T-cell (primary cell): ENCODE results near the gene FAM240A. TPM values are rescaled to one million over a fixed set of nuclear protein-coding genes. Genes with fewer than 3 reads are reported as not detected.

Source experiments
- ATAC-seq, 4 experiments: fragments of 200-7000 bp in 3 of 4; fragments of 150-1000 bp in 1 of 4; cut with Tn5 transposase; replicated peaks in 1 of 4; 1 replicate in 3 of 4; 2 replicates in 1 of 4; pipeline ENCODE4 v1.10.0; 2021; ENCODE audit warnings: moderate library complexity in 3 of 4, mild to moderate bottlenecking in 2 of 4, moderate number of reproducible peaks in 1 of 4
- CTCF ChIA-PET, 2 donors: fragments of 300-600 bp; sonication (Branson Sonifier 250); formaldehyde crosslinking; loops; one replicate each; lab custom pipeline; 2022; ENCODE audit warnings: antibody characterized with exemption in 2 of 2; lab: Charles Lee
- POLR2A ChIA-PET, 2 donors: fragments of 300-600 bp; sonication (Branson Sonifier 250); formaldehyde crosslinking; loops; one replicate each; lab custom pipeline; 2022; ENCODE audit warnings: antibody characterized with exemption in 2 of 2; lab: Charles Lee
- DNase-seq, 35 experiments: peaks; one replicate each; pipeline versions ENCODE4 v3.0.0 to v3.0.0-alpha.2; 2013 to 2023
- H3K27ac ChIP-seq: one replicate; pipeline ENCODE4 v1.5.1; 2013; ENCODE audit warnings: low read length
- H3K27me3 ChIP-seq, 2 experiments: replicated peaks in 1 of 2; 1 replicate in 1 of 2; 2 replicates in 1 of 2; pipeline versions ENCODE4 v1.6.1 to v1.7.0; 2013; ENCODE audit warnings: low read length in 1 of 2, mixed read lengths in 1 of 2; ENCODE audit not compliant: control insufficient read depth in 2 of 2, insufficient read depth in 2 of 2; ENCODE audit errors: extremely low read depth in 1 of 2
- H3K36me3 ChIP-seq, 2 donors: 1 replicate in 1 of 2; 2 replicates in 1 of 2; pipeline versions ENCODE4 v1.6.1 to v1.7.0; 2013; ENCODE audit warnings: low read length in 1 of 2; ENCODE audit not compliant: control insufficient read depth in 2 of 2, insufficient read depth in 1 of 2; ENCODE audit errors: extremely low read depth in 1 of 2
- H3K4me1 ChIP-seq, 2 experiments: 1 replicate in 1 of 2; 2 replicates in 1 of 2; pipeline versions ENCODE4 v1.6.1 to v1.7.0; 2013; ENCODE audit warnings: low read length in 2 of 2, mixed read lengths in 1 of 2; ENCODE audit not compliant: insufficient read depth in 2 of 2, control insufficient read depth in 1 of 2; ENCODE audit errors: extremely low read depth in 1 of 2
- H3K4me3 ChIP-seq, 2 donors: 1 replicate in 1 of 2; 2 replicates in 1 of 2; pipeline versions ENCODE4 v1.5.1 to v1.7.0; 2013; ENCODE audit warnings: mild to moderate bottlenecking in 2 of 2, low read length in 1 of 2, moderate library complexity in 1 of 2; ENCODE audit not compliant: control insufficient read depth in 1 of 2; ENCODE audit errors: extremely low read depth in 1 of 2
- H3K9me3 ChIP-seq: 2 replicates; pipeline ENCODE4 v1.7.0; 2013
- H3K27ac Mint-ChIP-seq, 2 donors: one replicate each; pipeline ENCODE4 v1.8.0; 2020 to 2021; ENCODE audit warnings: mild to moderate bottlenecking in 2 of 2, mixed read lengths in 2 of 2
- H3K27me3 Mint-ChIP-seq, 2 donors: one replicate each; pipeline ENCODE4 v1.8.0; 2021 to 2022; ENCODE audit warnings: mixed read lengths in 2 of 2
- H3K36me3 Mint-ChIP-seq: one replicate; pipeline ENCODE4 v1.8.0; 2021; ENCODE audit warnings: mixed read lengths
- H3K4me1 Mint-ChIP-seq, 3 donors: one replicate each; pipeline ENCODE4 v1.8.0; 2020 to 2022; ENCODE audit warnings: mixed read lengths in 3 of 3, mild to moderate bottlenecking in 1 of 3
- H3K4me3 Mint-ChIP-seq, 3 donors: one replicate each; pipeline ENCODE4 v1.8.0; 2020 to 2022; ENCODE audit warnings: mild to moderate bottlenecking in 3 of 3, mixed read lengths in 3 of 3, moderate library complexity in 3 of 3
- H3K9me3 Mint-ChIP-seq, 3 donors: one replicate each; pipeline ENCODE4 v1.8.0; 2020 to 2022; ENCODE audit warnings: mixed read lengths in 3 of 3
- WGBS: methylation state at CpG from one replicate; pipeline ENCODE4 v1.1.5; 2013; ENCODE audit warnings: missing lambda C conversion rate; ENCODE audit not compliant: insufficient coverage; 5-methylcytosine and 5-hydroxymethylcytosine counted together
- total RNA-seq, 35 experiments: library from RNA in 6 of 35; stranded (reverse) in 6 of 35; fragments of 120-200 nt in 1 of 35; gene quantifications; one replicate each; pipeline versions ENCODE4 v1.2.1 to v1.2.4 and lab custom pipeline; 2013 to 2026

FAM240A gene
- total RNA-seq, 5 donors from 2014 or later (not counting 1 experiment from before 2014, with no cell fraction given): not detected

DNA sequence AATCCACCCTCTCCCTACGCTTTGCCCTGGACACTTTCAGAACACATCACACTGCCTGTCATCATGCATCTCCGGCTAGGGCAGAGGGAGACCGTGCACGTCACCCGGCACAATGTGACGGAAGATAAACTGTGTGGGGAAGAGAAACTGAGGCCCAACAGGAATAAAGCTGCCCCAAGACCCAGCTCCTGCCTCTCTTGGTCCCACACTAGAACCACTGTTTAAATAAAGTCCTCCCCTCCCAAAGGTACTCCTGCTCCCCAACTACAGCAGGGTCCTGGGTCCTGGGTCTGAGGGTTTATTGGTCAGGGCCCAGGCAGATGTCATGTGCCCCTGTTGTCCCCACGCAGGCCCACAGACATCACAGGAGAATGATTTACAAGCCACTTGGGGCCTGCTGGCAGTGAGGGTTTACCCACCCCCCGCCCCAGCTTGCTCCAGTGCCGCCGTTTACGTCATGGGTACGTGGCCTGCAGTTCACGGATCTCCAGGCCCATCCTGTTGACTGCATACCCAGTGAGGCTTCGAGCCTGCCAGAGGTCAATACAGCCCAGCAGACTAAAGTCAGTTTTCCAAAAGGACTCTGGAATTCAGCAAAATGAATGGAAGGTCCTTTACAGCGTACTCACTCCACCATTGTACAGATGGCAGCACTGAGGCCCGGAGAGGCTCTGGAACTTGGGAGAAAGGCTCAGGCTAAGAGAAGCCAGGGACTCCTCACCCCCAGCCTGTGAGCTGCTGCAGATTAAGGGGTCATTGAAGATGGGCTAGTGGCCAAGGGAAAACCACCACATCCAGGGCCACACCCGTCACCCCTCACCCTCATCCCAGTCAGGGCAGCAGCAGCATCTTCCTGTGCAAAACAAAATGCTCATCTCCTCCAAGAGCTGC lies 57.9 kb downstream of the FAM240A start:
- H3K9me3 Mint-ChIP-seq: peaks cover 0 to 3% (median 0%) of the 10 kb centered on the region in 3 donors
- ATAC-seq: no peak
- H3K27me3 Mint-ChIP-seq: no peaks in the 10 kb centered on the region

DNA sequence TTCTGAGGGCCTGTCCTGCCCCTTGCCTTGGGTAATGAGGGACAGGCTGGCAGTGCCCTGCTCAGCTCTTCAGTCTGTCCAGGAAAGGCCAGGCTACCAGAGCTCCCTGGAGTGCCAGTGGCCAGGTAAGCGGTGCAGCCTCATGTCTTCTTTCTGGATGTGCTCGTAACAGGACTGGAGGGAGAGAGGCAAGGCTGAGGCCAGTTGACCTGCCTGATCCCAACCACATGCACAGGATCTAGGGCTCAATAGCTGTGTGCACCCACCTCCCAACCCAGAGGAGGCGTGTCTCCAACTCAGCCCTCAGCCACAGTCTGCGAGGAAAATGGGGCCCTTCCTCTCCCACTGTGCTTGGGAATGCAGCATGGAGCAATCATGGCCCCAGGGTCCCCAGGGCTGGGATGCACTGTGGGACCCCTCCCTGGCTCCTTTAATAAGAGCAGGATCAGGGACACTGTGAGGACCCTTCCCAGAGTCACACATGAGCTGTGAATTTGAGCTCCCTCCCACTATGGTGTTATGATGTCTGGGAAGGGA lies 58.6 kb downstream of the FAM240A start:
- DNase-seq: peak in 2 of 35 experiments; percentile 0 to 10
- POLR2A ChIA-PET: no interaction called here

More for the DNA sequence above, 57.9 kb downstream of the FAM240A start:
- H3K27ac Mint-ChIP-seq: no peak overlapping the region
- POLR2A ChIA-PET: no interaction called here
- Histone ChIP-seq H3K4me1 (no peaks in the 10 kb centered on the region), H3K9me3 (no peaks in the 10 kb centered on the region), H3K27ac (no peak overlapping the region), H3K36me3 (peaks cover 0 to 5% of the 10 kb centered on the region in 2 donors), H3K4me3 (no peak overlapping the region), H3K27me3 (peaks cover 0 to 6% of the 10 kb centered on the region in 2 experiments)
- H3K4me3 Mint-ChIP-seq: no peak overlapping the region
- peak in 1 of 35 experiments; percentile 6 for DNase-seq
- CTCF ChIA-PET: interaction anchor here in 1 of 2 donors (0.5 kb wide), 1 partner anchor 1152 kb away, joined by 3 read pairs; no protein-coding TSS in a partner anchor
- H3K4me1 Mint-ChIP-seq: no peaks in the 10 kb centered on the region
- peaks cover 15% of the 10 kb centered on the region for H3K36me3 Mint-ChIP-seq
- WGBS: 84% methylated on average over 8 of the region's 17 CpGs

DNA sequence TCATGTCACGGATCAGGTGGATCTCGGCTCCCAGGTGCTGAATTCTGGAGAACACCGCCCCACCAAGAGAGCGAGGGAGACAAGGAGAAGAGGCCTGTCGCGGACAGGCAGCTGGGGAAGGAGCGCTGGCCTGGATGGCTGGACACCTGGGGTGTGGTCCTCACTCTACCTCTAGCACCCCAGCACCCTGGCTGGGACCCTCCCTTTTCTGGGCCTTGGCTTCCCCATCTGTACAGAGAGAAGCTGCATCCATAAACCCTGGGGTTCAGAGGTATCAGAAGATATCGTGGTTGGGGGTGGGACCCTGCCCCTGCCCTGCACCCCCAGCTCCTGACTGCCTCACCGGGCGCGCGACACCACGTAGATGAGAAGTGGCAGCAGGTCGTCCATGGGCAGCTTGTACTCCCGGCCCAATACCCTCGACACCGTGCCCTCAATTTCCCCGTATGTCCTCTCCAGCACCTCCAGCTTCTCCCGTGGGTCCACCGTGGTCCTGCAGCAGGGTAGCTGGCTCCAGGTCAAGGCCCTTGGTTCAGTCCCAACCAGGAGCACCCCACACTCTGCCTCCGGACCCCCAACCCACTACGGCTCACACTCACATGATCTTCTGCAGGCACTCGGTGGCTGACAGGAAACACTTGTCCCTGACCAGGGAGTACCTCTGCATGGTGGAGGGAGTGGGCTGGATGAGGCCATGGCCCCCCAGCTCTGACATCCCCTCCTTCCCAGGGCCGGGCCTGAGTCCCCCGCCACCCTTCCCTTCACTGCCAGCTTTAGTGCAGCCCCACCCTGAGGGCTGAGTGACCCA lies 59.4 kb downstream of the FAM240A start:
- no peaks in the 10 kb centered on the region for H3K9me3 ChIP-seq
- peaks cover 0 to 3% (median 0%) of the 10 kb centered on the region in 3 donors for H3K9me3 Mint-ChIP-seq
- H3K27me3 Mint-ChIP-seq: no peaks in the 10 kb centered on the region
- peaks cover 0 to 2% of the 10 kb centered on the region in 2 experiments for H3K27me3 ChIP-seq
- DNase-seq (peak in 1 of 35 experiments; percentile 1), ATAC-seq (no peak)
- no peak overlapping the region for H3K27ac ChIP-seq
- 82% methylated on average over 15 of the region's 25 CpGs for WGBS
- peaks cover 15% of the 10 kb centered on the region for H3K36me3 Mint-ChIP-seq
- H3K4me3 ChIP-seq: no peak overlapping the region
- H3K4me3 Mint-ChIP-seq: no peak overlapping the region
- POLR2A ChIA-PET: no interaction called here
- H3K27ac Mint-ChIP-seq: peak overlapping the region in 1 of 2 donors; percentile 61
- H3K4me1 ChIP-seq: no peaks in the 10 kb centered on the region
- peaks cover 0 to 14% of the 10 kb centered on the region in 2 donors for H3K36me3 ChIP-seq
- H3K4me1 Mint-ChIP-seq: no peaks in the 10 kb centered on the region
- CTCF ChIA-PET: no interaction called here

More for the DNA sequence above, 58.6 kb downstream of the FAM240A start:
- Mint-ChIP-seq H3K36me3 (peaks cover 15% of the 10 kb centered on the region), H3K4me1 (no peaks in the 10 kb centered on the region), H3K4me3 (no peak overlapping the region), H3K9me3 (peaks cover 0 to 3% (median 0%) of the 10 kb centered on the region in 3 donors), H3K27ac (no peak overlapping the region), H3K27me3 (no peaks in the 10 kb centered on the region)
- peaks cover 0 to 4% of the 10 kb centered on the region in 2 experiments for H3K27me3 ChIP-seq
- CTCF ChIA-PET: interaction anchor here in 1 of 2 donors (0.5 kb wide), 1 partner anchor 1152 kb away, joined by 3 read pairs; no protein-coding TSS in a partner anchor
- no peaks in the 10 kb centered on the region for H3K4me1 ChIP-seq
- 95% methylated on average over 3 of the region's 4 CpGs for WGBS
- peaks cover 0 to 9% of the 10 kb centered on the region in 2 donors for H3K36me3 ChIP-seq
- H3K27ac ChIP-seq: no peak overlapping the region
- ATAC-seq: no peak
- H3K4me3 ChIP-seq: no peak overlapping the region
- no peaks in the 10 kb centered on the region for H3K9me3 ChIP-seq

DNA sequence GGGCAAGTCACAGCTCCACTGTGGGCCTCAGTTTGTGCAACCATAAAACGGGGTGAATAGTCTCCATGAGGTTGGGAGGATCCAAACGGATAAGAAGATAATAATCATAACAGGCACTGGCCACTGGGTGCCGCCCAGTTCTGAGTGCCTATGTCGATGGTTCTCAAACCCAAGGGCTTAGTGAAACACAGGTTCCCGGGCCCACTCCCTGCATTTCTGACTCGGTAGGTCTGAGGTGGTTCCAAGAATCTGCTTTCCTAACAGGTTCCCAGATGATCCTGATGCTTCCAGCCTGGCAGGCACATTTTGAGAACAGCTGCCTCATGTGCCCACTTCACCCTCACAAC lies 60.0 kb downstream of the FAM240A start:
- Mint-ChIP-seq H3K27ac (no peak overlapping the region), H3K36me3 (peaks cover 15% of the 10 kb centered on the region), H3K4me3 (no peak overlapping the region), H3K4me1 (no peaks in the 10 kb centered on the region), H3K9me3 (peaks cover 0 to 3% (median 0%) of the 10 kb centered on the region in 3 donors), H3K27me3 (no peaks in the 10 kb centered on the region)
- Histone ChIP-seq H3K27me3 (peaks cover 0 to 5% of the 10 kb centered on the region in 2 experiments), H3K27ac (no peak overlapping the region), H3K9me3 (no peaks in the 10 kb centered on the region), H3K4me3 (no peak overlapping the region), H3K36me3 (peaks cover 0 to 14% of the 10 kb centered on the region in 2 donors), H3K4me1 (no peaks in the 10 kb centered on the region)
- ChIA-PET CTCF (no interaction called here), POLR2A (no interaction called here)
- ATAC-seq (no peak), DNase-seq (no peak)
- WGBS: 88% methylated on average over 6 of the region's 6 CpGs

DNA sequence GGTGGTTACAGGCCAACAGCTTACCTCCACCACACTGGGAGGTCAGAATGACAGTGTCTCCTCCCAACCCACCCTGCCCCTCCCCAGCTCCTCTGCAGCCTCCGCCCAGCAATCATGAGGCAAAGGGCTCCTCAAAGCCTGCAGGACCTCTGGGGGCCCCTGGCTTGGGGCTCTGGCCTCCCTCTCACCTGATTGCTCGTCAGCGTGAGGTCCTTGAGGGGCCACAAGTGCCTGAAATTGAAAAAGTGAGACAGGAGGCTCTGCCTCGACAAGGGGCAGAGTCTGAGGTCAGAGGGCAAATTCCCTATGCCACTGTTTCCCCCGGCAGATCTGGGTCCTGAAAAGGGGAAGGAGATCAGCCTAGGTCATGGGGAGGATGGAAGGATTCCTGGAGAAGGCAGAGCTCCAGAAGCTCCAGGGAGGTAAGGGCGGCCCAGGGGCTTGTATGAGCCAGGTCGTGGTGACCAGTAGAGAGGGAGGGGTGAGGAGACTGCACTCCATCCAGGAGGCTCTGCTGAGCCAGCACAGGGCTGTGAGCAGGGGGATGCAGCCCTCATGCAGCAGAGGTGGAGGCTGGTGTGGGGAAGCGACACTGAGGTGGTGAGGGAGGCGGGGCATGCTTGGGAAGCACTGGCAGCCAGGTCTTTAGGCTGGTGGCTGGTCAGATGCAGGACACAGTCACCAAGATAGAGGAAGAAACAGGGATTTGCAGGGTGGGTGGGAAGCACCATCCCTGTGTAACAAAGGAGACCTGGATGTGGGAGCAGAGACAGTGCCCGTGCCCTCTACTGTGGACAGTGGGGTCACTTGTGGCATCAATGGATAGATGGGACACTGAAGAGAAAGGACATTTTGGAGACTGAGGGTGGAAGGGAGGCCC lies 61.1 kb downstream of the FAM240A start:
- no peak overlapping the region for H3K4me3 Mint-ChIP-seq
- Histone ChIP-seq H3K27ac (no peak overlapping the region), H3K4me1 (no peaks in the 10 kb centered on the region), H3K4me3 (no peak overlapping the region), H3K9me3 (no peaks in the 10 kb centered on the region), H3K36me3 (peaks cover 0 to 14% of the 10 kb centered on the region in 2 donors), H3K27me3 (peaks cover 0 to 5% of the 10 kb centered on the region in 2 experiments)
- H3K27ac Mint-ChIP-seq: no peak overlapping the region
- POLR2A ChIA-PET: no interaction called here
- 79% methylated on average over 9 of the region's 10 CpGs for WGBS
- H3K4me1 Mint-ChIP-seq: no peaks in the 10 kb centered on the region
- DNase-seq (peak in 1 of 35 experiments; percentile 2), ATAC-seq (no peak)
- H3K9me3 Mint-ChIP-seq: peaks cover 0 to 3% (median 0%) of the 10 kb centered on the region in 3 donors
- H3K36me3 Mint-ChIP-seq: peaks cover 21% of the 10 kb centered on the region
- no peaks in the 10 kb centered on the region for H3K27me3 Mint-ChIP-seq
- CTCF ChIA-PET: no interaction called here
